D721Med (cell line): ENCODE measurements around the gene DDX42.
A peak's percentile ranks its signal among the peaks of the same experiment; 100 is the strongest.

ENCODE experiments used
- DNase-seq: peaks from one replicate; pipeline ENCODE4 v3.0.0; 2011; ENCODE audit warnings: low spot score; ENCODE audit not compliant: insufficient read length
- FAIRE-seq: peaks from 2 replicates; lab custom pipeline; 2011; peaks lifted over from hg19 to GRCh38; lab: Jason Lieb, UNC
- CTCF ChIP-seq: IDR thresholded peaks from 2 replicates; pipeline ENCODE4 v1.5.1; 2012; ENCODE audit warnings: mild to moderate bottlenecking, control low read depth; ENCODE audit not compliant: insufficient read depth; ENCODE audit errors: missing control alignments

DDX42 gene

GRCh38 chr17:63774141-63774968 is at the start of gene DDX42:
TSS of gene DDX42 (plus strand) at chr17:63774170. CDS start at chr17:63787050, 12,880 bp downstream.
- TF ChIP-seq CTCF: no peak
- DNase-seq (no peak), FAIRE-seq (no peak)

GRCh38 chr17:63735691-63736090 is 38.3 kb upstream of the DDX42 start:
- FAIRE-seq: no peak
- no peak for TF ChIP-seq CTCF
- no peak for DNase-seq

GRCh38 chr17:63740464-63741142 is 33.4 kb upstream of the DDX42 start:
- no peak for FAIRE-seq
- no peak for DNase-seq
- no peak for TF ChIP-seq CTCF

GRCh38 chr17:63741143-63741407 is 32.9 kb upstream of the DDX42 start:
- no peak for DNase-seq
- no peak for TF ChIP-seq CTCF
- FAIRE-seq: no peak

GRCh38 chr17:63741408-63742173 is 32.4 kb upstream of the DDX42 start, which contains the start of gene STRADA:
TSS of gene STRADA (minus strand) at chr17:63741799. CDS start at chr17:63728369, 13,430 bp downstream.
- DNase-seq: peak; percentile 63
- TF ChIP-seq CTCF: no peak
- no peak for FAIRE-seq

- FAIRE-seq (no peak), DNase-seq (no peak)
- TF ChIP-seq CTCF: no peak
Measured at GRCh38 chr17:63751806-63752205, 22.2 kb upstream of the DDX42 start.

GRCh38 chr17:63752707-63753106 is 21.3 kb upstream of the DDX42 start:
- DNase-seq (no peak), FAIRE-seq (no peak)
- TF ChIP-seq CTCF: no peak
